HG03025 (cell line): ENCODE data around the gene XYLT1.

ENCODE experiments used
- ATAC-seq: cut with Tn5 transposase; IDR thresholded peaks from one replicate; pipeline ENCODE4 v1.9.1; 2021; ENCODE audit warnings: mild to moderate bottlenecking, moderate library complexity; ENCODE audit not compliant: unreplicated experiment, low FRiP score

Gene XYLT1

GRCh38 chr16:17364319-17365210 lies 106.2 kb downstream of the XYLT1 start:
- ATAC-seq: no peak

- ATAC-seq: no peak
These were observed 107.8 kb downstream of the XYLT1 start for GRCh38 chr16:17362946-17363345.

- ATAC-seq: no peak
These were observed 108.6 kb downstream of the XYLT1 start for GRCh38 chr16:17362183-17362582.

- ATAC-seq: no peak
These were observed 110.1 kb downstream of the XYLT1 start for GRCh38 chr16:17360693-17361122.

GRCh38 chr16:17359788-17360390 lies 110.9 kb downstream of the XYLT1 start:
- ATAC-seq: no peak

GRCh38 chr16:17358846-17359245 lies 111.9 kb downstream of the XYLT1 start:
- no peak for ATAC-seq

- ATAC-seq: no peak
These were observed 112.4 kb downstream of the XYLT1 start for GRCh38 chr16:17358355-17358754.

GRCh38 chr16:17357307-17358062 lies 113.3 kb downstream of the XYLT1 start:
- ATAC-seq: no peak

GRCh38 chr16:17356243-17356933 lies 114.4 kb downstream of the XYLT1 start:
- no peak for ATAC-seq

GRCh38 chr16:17354685-17355084 lies 116.1 kb downstream of the XYLT1 start:
- ATAC-seq: no peak

- ATAC-seq: no peak
These were observed 116.6 kb downstream of the XYLT1 start for GRCh38 chr16:17354141-17354601.

- ATAC-seq: no peak
These were observed 117.2 kb downstream of the XYLT1 start for GRCh38 chr16:17353561-17353960.

- no peak for ATAC-seq
These were observed 119.2 kb downstream of the XYLT1 start for GRCh38 chr16:17351441-17352035.

GRCh38 chr16:17350207-17350606 lies 120.6 kb downstream of the XYLT1 start:
- ATAC-seq: no peak

GRCh38 chr16:17348826-17349225 lies 121.9 kb downstream of the XYLT1 start:
- no peak for ATAC-seq

GRCh38 chr16:17348042-17348783 lies 122.5 kb downstream of the XYLT1 start:
- ATAC-seq: no peak

GRCh38 chr16:17347624-17348023 lies 123.1 kb downstream of the XYLT1 start:
- no peak for ATAC-seq

GRCh38 chr16:17346621-17347569 lies 123.9 kb downstream of the XYLT1 start:
- no peak for ATAC-seq
